Epithelial cell of prostate (primary cell): ENCODE measurements around the gene ZBTB47.

Experiments used
- DNase-seq: peaks from one replicate; pipeline ENCODE4 v3.0.0-alpha.2; 2011; ENCODE audit warnings: low read depth, low spot score
- H3K27ac ChIP-seq: fragments of 450-650 bp; 2 replicates; pipeline ENCODE4 v1.5.1; 2017; ENCODE audit warnings: mild to moderate bottlenecking

ZBTB47 gene

DNA sequence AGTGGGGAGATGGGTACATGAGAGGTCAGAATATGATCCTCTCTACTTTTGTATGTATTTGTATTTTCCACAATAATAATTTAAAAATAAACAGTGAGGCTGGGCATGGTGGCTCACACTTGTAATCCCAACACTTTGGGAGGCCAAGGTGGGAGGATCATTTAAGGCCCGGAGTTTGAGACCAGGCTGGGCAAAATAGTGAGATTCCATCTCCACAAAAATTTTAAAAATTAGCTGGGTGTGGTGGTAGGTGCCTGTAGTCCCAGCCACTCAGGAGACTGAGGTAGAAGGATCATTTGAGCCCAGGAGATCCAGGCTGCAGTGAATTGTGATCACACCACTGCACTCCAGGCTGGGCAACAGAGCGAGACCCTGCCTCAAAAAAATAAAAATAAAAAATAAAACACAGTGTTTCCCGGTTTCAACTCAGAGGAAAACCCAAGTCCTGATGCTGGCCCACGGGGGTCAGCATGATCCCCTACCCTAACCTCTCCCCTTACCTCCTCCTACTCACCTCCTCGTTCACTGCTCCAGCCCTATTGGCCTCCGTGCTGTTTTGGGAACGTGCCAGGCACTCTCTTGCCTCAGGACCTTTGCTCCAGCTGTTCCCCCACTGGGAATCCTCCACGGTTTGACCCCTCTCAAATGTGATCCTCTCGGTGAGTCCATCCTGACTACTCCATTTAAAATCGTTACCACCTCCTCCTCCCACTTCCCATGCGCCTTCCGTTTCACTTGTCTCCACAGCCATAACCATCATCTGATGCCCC, 29.0 kb downstream of the ZBTB47 start:
- no peak overlapping the region for H3K27ac ChIP-seq
- DNase-seq = no peak

DNA sequence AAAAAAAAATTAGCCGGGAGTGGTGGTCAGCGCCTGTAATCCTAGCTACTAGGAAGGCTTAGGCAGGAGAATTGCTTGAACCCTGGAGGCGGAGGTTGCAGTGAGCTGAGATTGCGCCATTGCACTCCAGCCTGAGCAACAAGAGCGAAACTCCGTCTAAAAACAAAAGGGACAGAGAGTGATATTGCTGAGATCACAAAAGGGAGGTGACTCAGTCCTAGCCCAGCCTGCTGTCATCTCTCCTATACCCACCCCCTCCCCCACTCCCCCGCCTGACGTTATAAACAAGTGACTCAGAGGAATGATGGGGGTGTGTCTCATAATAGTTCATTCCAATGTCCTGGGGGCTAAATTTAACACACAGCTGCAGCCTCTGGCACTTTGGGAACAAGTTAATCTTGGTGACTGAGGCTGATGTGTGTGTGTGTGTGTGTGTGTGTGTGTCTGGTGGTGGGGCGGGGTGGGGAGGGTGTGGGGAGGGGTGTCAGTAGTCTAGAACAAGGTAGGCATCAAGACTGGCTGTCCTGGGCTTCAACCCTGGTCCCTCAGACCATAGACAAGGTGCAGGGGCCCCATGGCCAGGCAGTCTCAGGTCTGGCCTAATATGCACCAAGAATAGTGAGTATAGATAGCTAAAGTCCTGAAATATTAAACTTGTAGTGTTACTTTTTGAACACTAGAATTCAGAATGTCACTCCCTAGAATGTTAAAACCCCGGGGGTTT, 30.5 kb downstream of the ZBTB47 start:
- H3K27ac ChIP-seq = peak overlapping the region; percentile 20
- peak; percentile 95 for DNase-seq

DNA sequence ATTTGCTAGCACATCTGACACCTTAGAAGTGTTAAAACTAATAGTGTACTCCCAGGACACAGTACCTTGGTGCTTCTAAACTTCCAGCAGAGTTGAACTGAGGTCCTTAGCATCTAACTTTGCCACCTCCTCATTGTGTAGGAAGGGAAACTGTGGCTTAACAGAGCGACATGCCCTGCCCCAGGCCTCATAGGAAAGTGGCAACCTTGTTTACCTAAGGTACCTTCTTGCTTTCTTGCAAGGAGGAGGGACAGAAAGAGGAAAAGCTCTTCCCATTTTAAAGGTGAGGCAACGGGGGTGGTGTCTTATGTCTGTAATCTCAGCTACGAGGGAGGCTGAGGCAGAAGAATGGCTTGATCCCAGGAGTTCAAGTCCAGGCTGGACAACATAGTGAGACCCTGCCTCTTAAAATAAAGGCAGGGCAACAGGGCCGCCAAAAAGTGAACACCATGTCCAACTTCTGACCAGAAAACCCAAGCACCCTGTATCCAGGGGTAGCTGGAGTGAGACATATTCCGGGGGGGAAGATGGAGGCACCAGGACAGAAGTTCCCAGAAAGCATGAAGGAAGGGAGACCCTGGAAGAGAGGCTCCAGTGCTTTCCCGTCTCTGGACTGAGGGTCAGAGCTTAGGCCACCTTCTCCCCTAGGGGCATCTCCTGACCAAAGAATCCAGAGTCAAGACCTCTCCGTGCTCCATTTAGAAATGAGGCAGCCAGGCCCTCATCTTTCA, 31.3 kb downstream of the ZBTB47 start:
- peak overlapping the region; percentile 9 for H3K27ac ChIP-seq
- DNase-seq = no peak

DNA sequence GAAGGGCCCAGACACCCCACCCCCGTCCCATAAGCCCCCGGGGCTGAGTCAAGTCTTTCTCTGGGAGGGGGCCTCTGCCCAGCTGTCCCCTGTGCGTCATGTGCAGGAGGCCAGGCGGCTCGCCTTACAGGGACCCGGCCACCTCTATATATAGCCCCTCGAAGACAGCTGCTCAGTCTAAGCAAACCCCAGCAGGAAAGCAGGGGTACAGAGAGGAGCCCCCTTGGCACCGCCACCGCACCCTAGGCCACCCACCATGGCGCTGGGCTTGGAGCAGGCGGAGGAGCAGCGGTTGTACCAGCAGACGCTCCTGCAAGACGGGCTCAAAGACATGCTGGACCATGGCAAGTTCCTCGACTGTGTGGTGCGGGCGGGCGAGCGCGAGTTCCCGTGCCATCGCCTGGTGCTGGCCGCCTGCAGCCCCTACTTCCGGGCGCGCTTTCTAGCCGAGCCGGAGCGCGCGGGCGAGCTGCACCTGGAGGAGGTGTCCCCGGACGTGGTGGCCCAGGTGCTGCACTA, 31.9 kb downstream of the ZBTB47 start, which contains the start of gene KLHL40:
Gene KLHL40 (plus strand): TSS at position 175 of the 519 bp plus-strand sequence. CDS start 82 bp downstream, at position 257.
- peak within 1 kb of the TSS; percentile 9 for H3K27ac ChIP-seq
- DNase-seq = no peak

DNA sequence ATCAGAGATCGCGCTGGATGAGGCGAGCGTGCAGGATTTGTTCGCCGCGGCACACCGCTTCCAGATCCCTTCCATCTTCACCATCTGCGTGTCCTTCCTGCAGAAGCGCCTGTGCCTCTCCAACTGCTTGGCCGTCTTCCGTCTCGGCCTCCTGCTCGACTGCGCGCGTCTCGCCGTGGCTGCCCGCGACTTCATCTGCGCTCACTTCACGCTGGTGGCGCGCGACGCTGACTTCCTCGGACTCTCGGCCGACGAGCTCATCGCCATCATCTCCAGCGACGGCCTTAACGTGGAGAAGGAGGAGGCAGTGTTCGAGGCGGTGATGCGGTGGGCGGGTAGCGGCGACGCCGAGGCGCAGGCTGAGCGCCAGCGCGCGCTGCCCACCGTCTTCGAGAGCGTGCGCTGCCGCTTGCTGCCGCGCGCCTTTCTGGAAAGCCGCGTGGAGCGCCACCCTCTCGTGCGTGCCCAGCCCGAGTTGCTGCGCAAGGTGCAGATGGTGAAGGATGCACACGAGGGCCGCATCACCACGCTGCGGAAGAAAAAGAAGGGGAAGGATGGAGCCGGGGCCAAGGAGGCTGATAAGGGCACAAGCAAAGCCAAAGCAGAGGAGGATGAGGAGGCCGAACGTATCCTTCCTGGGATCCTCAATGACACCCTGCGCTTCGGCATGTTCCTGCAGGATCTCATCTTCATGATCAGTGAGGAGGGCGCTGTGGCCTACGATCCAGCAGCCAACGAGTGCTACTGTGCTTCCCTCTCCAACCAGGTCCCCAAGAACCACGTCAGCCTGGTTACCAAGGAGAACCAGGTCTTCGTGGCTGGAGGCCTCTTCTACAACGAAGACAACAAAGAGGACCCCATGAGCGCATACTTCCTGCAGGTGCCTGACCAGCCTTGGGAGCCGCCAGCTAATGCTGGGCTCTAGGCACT, 32.7 kb downstream of the ZBTB47 start:
- no peak for DNase-seq

DNA sequence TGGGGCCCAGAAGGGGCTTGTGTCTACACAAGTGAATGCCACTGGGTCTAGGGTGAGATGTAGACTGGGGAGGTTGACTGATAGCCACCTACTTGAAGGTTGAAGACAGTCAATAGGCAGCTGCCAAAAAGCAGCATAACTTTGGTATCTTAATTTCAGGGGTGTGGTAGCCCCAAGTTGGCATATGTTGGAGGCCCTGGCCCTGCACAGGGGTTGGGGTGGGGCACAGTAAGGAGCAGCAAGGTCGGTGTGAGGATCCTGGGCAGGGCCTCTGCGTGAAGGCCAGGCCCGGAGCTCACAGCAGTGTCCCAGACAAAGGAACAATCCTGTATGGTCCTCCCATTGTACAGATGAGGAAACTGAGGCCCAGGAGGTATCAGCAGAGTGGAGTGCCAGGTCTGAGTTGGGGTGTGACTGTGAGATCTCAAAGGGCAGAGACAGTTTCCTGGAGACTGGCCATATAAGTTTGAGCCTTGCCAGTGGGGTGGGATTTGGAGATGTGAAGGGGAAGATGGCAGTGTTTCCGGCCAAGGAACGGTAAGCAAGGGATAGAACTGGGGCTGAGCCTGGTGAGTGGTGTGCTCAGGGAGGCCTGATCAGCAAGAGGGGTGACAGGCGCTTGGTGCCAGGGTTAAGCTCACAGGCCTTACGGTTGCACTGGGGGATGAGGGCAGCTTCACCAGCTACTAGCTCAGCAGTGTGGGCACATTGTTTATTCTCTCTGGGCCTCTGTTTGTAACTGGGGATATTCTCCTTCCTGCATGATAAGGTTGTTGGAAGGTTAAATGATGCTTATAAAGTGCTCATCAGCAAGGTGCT, 33.5 kb downstream of the ZBTB47 start:
- H3K27ac ChIP-seq = no peak overlapping the region
- no peak for DNase-seq

More for the DNA sequence above, 32.7 kb downstream of the ZBTB47 start:
- no peak overlapping the region for H3K27ac ChIP-seq

DNA sequence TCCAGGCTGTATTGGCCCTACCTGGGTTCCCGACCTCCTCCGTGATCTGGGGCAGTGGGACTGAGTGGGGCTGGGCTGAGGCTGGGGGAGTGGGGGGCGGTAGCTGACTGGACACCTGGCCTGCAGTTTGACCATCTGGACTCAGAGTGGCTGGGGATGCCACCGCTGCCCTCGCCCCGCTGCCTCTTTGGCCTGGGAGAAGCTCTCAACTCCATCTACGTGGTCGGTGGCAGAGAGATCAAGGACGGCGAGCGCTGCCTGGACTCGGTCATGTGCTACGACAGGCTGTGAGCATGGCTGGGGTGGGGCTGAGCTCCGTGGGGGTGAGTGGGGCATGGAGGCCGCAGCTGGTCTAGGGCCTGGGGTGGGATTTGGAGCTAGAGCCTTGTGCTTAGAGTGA, 34.5 kb downstream of the ZBTB47 start:
- DNase-seq = no peak
- H3K27ac ChIP-seq = no peak overlapping the region

DNA sequence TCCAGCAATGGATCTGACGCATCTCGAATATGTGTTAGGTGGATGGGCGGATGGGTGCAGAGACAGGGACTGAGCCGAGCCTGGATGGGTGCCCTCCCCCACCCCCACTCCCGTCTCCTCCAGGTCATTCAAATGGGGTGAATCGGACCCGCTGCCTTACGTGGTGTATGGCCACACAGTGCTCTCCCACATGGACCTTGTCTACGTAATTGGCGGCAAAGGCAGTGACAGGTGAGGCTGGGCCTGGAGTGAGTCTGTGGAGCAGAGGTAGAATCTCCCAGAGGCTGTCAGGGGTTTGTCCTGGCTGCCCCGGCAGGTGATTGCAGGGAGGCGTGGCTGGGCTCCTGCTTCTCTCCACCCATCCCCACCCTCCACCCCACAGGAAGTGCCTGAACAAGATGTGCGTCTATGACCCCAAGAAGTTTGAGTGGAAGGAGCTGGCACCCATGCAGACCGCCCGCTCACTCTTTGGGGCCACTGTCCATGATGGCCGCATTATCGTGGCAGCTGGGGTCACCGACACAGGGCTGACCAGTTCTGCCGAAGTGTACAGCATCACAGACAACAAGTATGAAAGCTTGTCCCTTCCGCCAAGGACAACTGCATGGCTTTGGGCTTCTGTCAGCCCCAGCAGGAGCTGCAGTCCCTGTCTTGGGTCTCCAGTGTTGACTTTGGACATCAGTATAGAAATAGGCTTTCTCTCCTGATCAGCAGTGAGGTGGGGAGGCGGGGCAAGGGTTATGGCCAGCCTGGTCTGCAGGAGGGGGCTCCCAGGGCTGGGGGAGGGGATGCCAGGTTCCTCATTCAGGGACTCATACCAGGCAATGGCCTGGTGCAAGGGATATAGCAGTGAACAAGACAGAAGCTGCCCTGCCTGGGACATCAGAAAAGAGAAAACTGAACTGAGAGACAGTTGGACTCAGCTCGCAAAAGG, 35.3 kb downstream of the ZBTB47 start:
- no peak overlapping the region for H3K27ac ChIP-seq
- no peak for DNase-seq

DNA sequence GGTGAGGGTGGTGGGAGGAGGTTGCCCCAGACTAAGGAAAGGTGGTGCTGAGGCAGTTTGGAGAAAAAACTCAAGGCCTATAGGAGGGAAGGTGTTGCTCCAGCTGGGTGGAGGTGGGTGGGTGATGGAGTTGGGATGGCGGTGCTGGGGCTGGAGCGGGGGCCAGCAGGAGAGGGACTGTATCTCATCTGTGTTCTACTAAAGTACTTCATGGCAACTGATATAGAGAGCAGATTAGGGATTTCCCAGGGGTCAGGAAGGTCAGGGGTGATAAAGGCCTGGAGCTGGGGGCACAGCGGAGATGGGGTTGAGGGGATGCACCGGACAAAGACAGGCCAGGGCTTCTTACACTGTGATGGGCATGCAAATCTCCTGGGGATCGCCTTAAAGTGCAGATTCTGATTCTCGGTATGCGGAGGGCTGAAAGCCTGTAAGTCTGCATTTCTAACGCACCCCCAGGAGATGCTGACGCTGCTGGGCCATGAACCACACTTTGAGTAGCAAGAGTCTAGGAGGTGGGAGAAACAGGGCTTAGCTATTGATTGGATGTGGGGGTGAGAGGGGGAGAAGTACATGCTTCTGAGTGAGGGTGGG, 36.0 kb downstream of the ZBTB47 start:
- no peak for DNase-seq
- H3K27ac ChIP-seq = no peak overlapping the region

DNA sequence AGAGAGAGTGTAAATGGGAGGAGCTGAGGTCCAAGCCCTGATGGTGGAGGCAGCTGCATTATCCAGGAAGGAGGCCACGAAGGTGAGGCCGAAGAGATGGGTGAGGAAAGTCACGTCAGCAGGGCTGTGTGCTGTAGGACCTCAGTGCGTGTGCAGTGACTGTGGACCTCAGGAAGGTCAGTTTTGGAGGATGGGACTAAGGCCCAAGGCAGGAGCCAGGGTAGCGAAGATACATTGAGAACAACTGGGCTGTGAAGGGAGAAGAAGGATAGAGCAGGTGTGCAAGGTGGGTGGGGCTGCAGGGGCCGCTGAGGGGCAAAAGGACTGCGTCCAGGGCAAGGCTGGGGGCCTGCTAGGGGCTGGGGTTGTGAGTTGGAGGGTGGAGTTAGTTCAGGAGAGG, 36.7 kb downstream of the ZBTB47 start:
- DNase-seq = no peak
- H3K27ac ChIP-seq = no peak overlapping the region

DNA sequence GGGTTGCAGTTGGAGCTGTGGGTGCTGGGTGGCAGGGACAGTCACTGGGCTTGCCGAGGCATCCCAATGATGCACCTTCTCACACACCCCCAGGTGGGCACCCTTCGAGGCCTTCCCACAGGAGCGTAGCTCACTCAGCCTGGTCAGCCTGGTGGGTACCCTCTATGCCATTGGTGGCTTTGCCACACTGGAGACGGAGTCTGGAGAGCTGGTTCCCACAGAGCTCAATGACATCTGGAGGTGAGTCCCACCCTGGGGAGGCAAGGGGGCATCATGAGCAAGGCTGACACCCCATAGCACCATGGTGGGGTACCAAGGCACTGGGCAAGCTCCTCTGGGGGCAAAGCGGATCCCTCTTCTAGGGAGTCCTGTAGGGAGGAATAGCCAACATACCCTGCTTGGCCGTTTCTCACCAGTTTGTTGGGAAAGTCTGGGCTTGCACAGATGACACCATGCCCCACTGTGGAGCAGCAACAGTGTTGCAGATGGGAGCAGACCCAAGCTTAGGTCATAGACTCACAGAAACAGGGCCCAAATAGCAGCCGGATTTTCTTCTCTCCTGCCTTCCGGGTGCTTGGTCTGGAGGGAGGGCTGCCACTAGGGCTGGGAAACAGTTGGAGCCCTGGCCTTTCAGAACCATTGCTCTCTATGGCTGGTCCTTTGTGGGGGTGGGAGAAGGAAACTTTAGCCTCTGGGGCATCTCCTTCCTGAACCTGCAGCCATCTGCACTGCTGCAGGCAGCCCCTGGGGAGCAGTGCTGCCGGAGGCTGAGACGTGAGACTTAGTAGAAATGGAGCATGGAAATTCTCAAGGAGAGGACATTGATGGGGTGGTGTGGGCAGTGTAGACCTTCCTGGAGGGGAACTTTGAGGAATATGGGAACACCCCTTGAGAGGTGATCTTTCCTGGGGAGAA, 37.5 kb downstream of the ZBTB47 start:
- no peak overlapping the region for H3K27ac ChIP-seq
- DNase-seq = no peak

DNA sequence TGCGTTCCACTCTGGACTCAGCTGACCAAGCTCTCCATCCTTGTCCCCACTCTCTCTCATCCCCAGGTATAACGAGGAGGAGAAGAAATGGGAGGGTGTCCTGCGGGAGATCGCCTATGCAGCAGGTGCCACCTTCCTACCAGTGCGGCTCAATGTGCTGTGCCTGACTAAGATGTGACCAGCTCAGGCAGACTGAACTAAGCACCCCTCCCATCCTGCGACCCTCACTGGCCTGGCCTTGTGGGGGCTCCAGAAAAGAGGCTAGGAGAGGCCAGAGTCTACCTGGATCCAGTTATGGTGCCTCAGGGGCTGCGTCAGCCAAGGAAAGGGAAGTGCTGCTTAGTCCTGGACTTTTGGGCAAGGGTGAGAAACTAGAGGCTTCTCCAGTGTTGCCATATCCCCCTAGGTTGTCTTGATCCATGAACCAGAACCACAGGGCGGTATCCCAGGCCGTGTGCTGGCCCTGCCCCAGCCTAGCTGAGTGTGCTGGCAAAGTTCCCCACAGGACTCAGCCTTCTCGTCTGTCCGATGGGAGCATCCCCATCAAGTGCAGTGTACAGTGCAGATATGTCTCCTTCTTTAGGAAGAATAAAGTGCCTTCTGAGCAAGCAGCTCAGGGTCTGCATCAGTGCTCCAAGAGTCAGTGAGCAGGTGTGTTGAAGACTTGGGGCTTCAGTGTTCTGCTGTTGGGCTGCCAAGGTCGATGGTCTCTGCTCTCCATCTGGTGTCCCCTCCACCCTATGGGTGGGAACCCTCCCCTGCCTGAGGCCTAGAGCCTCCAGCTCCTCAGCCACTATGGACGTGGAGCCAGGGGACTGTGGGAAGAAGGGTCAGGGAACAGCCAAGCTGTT, 38.5 kb downstream of the ZBTB47 start:
- no peak for DNase-seq
- H3K27ac ChIP-seq = no peak overlapping the region

DNA sequence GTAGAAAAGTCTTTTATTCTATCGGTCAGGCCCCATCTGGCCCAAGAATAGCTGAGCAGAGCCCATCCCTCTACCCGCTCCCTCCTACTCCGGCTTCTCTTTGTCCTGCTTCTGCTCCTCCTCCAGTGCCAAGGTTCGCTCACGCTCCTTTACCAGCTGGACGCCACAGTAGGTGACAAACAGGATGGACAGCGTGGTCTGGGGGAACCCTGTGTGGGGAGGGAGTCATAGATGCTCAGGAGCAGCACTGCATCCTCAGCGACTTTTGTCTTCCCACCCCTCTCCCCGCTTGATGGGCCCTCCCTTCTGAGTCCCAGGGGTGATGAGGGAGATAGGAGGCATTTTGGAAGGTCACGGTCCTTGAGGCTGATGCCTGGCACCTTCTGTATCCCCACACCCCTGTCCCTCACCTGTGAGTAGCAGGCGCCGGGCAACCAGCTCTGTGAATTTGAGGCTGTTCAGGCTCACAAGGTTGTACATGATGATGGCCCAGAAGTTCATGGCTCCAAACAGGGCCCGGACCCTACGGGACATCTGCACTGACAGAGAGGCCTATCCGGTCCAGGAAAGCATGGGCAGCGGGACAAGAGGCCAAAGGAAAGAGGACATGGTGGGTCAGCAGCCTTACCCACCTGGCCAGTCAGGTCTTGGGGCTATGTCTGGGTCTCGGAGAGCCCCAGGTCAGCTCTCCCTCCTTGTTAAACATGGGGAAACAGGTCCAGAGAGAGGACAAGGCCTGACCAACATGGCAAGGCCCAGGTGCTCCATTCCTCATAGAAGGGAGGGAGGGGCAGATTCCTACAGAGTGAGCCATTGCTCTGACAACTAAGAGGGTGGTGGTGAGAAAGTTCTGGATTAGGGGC, 39.4 kb downstream of the ZBTB47 start:
- DNase-seq = no peak

DNA sequence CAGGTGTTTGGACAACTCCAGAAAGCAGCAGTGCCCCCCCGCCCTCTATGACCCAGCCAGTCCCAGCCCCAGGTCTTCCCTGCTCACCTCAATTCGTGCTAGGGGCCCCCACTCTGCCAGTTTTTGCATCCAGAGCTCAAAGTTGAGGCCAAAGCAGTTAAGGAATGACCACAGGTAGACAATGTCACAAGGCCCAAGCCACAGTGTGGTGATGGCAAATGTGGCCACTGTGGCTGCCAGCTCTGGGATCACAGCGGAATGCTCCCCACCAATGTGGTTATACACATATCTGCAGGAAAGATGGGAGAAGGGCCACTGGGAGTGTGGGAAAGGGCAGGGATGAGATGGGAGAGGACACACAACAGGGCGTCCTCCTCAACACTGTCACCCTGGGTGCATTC, 40.0 kb downstream of the ZBTB47 start:
- DNase-seq = no peak

More for the DNA sequence above, 39.4 kb downstream of the ZBTB47 start:
- H3K27ac ChIP-seq = no peak overlapping the region

DNA sequence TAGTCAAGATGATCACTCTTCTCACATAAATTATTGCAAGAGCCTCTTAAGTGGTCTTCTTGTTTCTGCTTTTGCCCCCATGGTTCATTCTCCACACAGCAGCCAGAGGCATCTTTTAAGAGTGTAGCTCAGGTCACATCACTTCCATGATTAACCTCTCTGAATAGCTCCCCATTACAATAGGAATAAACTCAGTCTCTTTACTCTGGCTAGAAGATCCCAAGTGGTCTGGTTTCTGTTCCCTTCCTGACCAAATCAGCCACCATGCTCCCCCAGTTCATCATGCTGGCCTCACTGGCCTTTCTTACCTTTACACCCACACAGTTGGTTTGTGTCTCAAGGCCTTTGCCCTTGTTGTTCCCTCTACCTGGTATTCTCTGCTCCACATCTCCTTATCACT, 40.9 kb downstream of the ZBTB47 start:
- H3K27ac ChIP-seq = no peak overlapping the region
- no peak for DNase-seq

More for the DNA sequence above, 40.0 kb downstream of the ZBTB47 start:
- no peak overlapping the region for H3K27ac ChIP-seq
